ENCODE results near the gene COPE.

COPE gene

DNA sequence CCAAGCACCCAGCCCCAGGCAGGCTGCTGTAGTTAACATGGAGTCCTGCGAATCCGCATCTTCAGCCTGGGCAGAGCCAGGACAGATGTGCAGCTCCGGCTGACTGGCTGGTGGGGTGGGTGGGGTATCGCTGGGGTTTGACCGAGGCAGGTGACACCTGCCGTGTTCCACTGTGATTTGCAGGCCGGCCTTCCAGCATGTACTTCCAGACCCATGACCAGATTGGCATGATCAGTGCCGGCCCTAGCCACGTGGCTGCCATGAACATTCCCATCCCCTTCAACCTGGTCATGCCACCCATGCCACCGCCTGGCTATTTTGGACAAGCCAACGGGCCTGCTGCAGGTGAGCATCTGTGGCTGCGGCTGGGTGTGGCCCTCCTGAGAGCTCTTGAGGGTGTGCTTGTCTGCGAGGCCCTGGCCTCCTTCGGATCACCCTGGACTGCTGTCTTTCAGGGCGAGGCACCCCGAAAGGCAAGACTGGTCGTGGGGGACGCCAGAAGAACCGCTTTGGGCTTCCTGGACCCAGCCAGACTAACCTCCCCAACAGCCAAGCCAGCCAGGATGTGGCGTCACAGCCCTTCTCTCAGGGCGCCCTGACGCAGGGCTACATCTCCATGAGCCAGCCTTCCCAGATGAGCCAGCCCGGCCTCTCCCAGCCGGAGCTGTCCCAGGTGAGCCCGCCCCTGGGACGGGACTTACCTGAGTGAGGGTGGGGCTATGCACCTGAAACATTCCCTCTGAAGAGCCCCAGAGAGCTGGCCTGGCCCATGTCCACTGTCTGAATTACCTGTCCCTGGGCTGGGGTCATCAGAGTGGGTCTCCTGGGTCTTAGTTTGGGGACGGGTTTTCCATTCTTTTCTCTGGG lies 53.8 kb downstream of the COPE start:
- DNase-seq, result no peak

DNA sequence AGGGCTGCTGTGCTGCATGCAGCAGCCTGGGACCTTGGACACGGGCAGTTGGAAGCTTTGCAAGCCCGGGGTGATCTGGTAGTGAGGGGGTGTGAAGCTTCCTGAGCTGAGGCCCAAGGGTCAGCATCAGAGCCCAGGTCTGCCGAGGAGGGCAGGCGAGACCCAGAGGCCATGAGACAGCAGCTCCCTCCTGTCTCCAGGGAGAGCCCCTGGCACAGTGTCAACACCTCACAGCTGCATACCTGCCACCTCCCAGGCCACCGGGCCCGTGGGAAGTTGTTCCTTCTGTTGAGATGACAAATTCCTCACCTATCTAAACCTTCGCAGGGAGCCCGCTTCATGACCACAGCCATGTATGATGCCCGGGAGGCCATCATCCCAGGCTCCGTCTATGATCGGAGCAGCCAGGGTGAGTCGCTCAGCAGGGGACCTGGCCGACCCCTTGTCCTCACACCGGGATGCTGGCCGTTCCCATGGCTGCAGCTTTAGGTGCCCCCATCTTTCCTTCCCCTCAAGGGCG lies 55.3 kb downstream of the COPE start:
- DNase-seq, result no peak

- no peak for DNase-seq
Measured at GRCh38 chr19:18862976-18863842, 56.0 kb downstream of the COPE start.

DNA sequence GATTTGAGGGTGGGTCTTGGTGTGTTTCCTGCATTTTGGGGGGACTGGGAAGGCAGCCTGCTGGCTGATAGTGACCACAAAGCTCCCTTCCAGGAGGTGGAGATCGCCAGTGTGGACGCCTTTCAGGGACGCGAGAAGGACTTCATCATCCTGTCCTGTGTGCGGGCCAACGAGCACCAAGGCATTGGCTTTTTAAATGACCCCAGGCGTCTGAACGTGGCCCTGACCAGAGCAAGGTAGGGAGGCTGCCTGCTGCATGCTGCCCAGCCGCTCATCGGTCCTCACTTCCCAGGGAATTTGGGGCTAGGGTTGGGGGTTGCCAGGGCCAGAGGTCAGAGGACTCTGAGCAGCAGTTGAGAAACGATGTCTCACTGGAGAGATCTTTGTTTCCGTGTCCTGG lies 57.3 kb downstream of the COPE start:
- no peak for DNase-seq

GRCh38 chr19:18861235-18861634 lies 58.0 kb downstream of the COPE start:
- no peak for DNase-seq

- DNase-seq, result no peak
Measured at GRCh38 chr19:18860725-18861124, 58.5 kb downstream of the COPE start.

- no peak for DNase-seq
Measured at GRCh38 chr19:18860302-18860700, 58.9 kb downstream of the COPE start.

- no peak for DNase-seq
Measured at GRCh38 chr19:18859676-18860301, 59.4 kb downstream of the COPE start.

DNA sequence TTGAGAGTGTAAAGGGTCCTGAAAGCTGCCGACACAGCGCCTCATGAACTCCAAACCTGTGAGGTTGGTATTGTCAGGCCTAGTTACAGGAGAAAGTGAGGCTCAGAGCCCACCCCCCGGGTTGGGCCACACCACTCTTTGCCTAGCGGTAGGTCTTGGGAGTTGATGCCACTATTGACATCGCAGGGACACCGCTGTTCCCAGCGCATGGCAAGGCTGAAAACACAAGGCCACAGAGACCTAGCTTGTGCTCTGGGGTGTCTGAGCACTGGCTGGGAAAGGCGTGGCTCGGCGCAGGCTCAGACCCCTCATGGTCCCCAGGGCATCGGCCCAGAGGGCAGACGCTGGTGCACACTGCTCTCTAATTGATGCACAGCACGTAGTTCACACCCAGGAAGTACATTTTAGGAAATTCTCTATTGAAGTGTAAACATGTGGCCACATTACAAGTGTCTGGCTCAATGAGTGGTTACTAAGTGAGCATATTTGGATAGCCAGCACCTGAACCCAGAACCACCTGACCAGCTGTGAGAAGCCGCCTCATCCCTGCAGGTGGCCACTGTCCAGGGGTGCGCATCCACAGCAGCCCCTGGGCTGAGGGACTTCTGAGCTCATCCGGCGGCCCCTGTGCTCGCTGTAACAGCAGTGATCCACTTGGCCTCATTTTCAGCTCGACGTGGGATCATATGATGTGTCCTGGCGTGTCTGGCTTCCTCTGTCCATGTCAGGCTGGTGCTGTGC lies 60.1 kb downstream of the COPE start:
- DNase-seq, result no peak

GRCh38 chr19:18857223-18857622 lies 62.0 kb downstream of the COPE start:
- DNase-seq, result no peak

DNA sequence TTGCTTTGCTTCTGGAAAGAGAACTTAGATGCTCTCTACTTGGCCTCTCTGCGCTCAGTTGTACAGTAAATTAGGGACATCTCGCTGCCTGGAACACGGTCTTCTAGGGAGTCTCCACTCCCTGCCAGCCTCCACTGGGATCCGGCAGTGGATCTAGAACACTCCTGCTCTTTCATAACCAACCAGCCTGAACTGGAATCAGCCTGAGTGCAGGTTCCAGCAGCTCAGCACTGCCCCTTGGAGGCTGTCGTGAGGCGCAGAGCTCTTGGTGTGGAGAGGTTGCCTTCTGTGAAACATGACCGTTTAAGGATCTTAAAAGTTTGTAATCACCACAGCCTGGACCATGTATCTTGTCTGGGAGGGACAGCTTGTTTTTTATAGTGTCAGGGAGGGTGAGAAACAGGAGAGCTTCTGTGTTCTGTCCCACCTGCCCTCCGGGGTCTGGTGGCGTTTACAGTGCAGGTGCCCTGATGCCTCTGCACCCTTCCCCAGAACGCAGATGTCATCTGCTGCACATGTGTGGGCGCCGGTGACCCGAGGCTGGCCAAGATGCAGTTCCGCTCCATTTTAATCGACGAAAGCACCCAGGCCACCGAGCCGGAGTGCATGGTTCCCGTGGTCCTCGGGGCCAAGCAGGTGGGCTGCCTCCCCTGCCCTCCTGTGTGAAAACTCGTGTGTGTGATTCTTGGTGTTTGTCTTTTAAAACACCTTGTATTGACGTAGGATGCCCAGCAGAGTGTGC lies 62.6 kb downstream of the COPE start:
- no peak for DNase-seq

DNA sequence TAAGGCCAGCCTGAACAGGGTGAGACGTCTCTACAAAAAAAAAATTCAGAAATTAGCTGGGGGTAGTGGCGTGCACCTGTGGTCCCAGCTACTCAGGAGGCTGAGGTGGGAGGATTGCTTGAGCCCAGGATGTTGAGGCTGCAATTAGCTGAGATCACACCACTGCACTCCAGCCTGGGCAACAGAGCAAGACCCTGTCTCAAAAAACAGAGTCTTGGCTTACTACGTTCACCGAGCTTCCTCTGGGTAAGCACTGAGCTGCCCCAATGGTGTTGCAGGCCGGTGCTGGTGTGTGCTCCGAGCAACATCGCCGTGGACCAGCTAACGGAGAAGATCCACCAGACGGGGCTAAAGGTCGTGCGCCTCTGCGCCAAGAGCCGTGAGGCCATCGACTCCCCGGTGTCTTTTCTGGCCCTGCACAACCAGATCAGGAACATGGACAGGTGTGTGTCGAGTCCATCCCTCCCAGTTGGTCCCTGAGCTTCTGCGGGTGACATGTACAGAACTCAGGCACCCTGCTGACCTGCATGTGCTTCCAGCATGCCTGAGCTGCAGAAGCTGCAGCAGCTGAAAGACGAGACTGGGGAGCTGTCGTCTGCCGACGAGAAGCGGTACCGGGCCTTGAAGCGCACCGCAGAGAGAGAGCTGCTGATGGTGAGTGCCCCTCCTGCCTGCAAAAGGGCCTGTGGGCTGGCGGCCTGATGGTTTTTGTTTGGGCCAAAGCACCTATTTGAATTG lies 63.4 kb downstream of the COPE start:
- no peak for DNase-seq

GRCh38 chr19:18854982-18855381 lies 64.2 kb downstream of the COPE start:
- no peak for DNase-seq

DNA sequence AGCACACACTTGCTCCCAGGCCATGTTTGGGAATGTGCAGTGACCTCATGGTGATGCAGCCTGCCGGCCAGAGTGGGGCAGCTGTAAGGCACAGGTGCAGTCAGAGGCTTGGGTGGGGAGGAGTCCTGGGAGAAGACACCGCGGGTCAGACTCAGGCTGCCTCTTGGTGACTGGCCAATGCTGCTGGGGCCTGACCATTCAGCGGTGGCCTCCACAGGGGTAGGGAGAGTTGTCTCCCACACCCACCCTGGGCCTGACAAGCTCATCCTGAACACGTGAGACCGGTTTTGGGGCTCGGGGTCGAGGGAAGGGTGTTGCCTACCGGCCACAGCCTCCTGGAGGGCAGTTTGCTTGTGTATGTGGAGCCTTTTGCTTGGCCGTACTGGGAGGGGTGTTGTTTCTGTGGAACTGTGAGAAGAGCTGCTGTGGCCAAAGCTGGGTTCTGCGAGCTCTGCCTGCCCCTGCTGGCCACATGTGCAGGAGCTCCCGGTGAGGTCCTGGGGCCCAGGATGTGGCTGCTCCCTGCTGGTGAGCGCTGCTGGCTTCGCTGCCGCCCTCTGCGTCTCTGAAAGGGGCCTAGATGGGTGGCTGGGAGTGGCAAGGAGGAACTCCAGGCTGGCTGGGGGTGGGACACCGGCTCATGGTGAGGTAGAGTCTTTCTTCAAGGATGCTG lies 65.3 kb downstream of the COPE start:
- DNase-seq, result no peak

DNA sequence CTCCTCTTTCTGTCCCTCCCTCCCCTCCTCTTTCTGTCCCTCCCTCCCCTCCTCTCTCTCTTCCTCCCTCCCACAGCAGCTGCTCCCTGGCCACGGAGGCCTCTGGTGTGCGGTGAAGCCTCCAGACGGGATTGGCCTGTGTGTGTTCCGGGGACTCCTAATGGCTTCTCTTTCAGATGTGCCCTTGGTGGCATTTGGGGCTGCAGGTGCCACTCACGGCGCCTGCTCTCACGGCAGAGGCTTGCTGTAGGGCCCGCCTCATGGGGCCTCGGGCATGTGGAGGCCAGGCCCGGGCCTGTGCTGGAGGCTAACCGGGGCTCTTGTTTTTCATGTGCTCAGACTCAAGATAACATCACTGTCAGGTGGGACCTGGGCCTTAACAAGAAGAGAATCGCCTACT lies 66.5 kb downstream of the COPE start:
- no peak for DNase-seq

DNA sequence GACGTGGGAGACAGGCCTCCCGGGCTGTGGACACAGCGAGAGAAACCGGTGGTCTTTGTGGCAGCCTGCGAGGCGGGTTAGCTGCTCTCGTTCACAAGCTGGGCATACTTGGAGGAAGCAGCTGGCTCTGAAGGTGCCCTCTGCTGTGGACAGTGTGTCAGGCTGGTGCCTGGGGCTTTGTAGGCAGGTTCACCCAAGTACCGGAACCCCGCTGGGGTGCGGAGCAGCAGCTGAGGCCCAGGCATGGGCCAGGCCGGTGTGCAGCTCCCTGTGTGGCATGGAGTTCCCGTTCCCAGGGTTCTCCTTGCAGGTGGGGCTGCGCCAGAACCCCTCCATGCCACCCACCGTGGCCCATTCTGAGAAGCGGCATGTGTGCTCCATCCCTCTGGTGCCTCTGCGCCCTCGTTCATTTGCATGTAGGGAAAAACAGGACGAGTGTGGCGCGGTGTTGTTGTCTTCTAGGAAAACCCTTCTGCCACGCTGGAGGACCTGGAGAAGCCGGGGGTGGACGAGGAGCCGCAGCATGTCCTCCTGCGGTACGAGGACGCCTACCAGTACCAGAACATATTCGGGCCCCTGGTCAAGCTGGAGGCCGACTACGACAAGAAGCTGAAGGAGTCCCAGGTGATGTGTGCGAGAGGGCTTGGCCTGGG lies 67.4 kb downstream of the COPE start:
- no peak for DNase-seq

DNA sequence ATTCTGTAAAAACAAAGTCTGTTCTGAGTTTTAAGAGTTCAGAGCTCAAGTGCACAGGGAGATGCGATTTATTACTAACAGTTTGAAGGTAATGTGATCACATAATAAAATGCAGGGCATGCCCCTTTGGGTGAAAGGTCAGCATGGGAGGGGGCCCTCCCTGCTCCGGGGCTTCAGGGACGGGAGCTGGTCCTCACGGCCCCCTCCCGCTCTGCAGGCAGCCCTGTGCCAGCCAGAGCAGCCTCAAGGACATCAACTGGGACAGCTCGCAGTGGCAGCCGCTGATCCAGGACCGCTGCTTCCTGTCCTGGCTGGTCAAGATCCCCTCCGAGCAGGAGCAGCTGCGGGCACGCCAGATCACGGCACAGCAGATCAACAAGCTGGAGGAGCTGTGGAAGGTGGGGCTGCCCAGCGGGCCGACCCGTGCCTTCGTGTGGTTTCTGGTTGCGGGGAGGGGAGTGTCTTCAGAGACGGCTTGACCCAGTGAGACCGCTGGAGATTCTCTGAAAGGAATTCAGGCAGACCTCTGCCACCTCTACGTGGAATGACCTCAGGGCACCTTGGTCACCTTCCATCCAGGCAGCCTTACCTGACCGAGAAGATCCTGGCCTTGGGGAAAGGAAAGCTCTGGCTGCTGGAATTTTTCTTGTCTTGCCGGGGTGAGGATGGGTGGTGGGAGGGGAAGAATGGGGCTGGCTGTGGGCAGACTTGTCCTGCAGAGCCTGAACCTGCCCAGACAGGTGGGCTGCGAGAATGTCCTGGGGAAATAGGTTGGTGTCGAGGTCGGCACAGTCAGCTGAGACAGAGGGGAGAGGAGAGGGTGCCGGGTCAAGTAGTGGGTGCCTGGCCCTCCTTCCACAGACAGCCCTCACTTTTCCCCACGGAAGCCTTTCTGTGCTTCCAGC lies 68.5 kb downstream of the COPE start:
- DNase-seq, result no peak

GRCh38 chr19:18849838-18850400 lies 69.3 kb downstream of the COPE start:
- DNase-seq, result no peak

All from NCI-H524 treated with DMSO at 0.1 percent for 48 hours (cell line).